ENCODE measurements around the gene SLC22A14.

The SLC22A14 gene

DNA sequence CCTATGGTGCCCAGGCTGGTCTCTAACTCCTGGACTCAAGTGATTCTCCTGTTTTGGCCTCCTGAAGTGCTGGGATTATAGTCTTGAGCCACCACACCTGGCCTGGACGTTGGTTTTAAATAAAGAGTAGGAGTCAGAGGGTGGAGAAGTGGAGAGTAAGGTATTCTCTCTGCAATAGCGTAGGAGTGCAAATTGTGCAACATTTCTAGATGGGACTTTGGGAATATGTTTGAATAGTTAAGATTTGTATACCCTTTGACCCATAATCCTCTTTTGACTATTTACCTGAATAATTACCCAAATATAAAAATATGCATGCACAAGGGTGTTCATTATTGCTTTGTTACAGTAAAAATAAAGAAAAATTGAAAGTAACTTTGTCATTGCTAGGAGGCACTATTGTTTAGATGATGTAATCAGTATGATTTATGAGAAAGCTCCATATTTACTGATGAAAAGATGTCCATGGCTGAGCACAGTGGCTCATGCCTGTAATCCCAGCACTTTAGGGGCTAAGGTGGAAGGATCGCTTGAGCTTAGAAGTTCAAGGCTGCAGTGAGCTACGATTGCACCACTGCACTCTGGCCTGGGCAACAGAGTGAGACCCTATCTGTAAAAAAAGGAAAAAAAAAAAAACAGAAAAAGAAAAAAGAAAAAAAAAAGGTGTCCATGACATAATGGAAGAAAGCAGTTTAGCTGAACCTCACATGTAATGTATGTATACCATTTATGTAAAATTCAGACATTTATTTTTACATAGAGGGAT is 49.3 kb downstream of the SLC22A14 start:
- DNase-seq (ENCODE audit: low spot score) = no peak
- Mint-ChIP-seq H3K4me1 (ENCODE audit: low read depth) (peaks cover 9% of the 10 kb centered on the region), H3K27ac (no peak overlapping the region), H3K4me3 (no peak overlapping the region), H3K36me3 (ENCODE audit: low read depth) (peaks cover 1% of the 10 kb centered on the region), H3K9me3 (peaks cover 11% of the 10 kb centered on the region), H3K27me3 (ENCODE audit: low read depth) (peaks cover 9% of the 10 kb centered on the region)

GRCh38 chr3:38332201-38332600 is 50.1 kb downstream of the SLC22A14 start:
- Mint-ChIP-seq H3K4me3 (no peak overlapping the region), H3K27me3 (ENCODE audit: low read depth) (peaks cover 9% of the 10 kb centered on the region)

DNA sequence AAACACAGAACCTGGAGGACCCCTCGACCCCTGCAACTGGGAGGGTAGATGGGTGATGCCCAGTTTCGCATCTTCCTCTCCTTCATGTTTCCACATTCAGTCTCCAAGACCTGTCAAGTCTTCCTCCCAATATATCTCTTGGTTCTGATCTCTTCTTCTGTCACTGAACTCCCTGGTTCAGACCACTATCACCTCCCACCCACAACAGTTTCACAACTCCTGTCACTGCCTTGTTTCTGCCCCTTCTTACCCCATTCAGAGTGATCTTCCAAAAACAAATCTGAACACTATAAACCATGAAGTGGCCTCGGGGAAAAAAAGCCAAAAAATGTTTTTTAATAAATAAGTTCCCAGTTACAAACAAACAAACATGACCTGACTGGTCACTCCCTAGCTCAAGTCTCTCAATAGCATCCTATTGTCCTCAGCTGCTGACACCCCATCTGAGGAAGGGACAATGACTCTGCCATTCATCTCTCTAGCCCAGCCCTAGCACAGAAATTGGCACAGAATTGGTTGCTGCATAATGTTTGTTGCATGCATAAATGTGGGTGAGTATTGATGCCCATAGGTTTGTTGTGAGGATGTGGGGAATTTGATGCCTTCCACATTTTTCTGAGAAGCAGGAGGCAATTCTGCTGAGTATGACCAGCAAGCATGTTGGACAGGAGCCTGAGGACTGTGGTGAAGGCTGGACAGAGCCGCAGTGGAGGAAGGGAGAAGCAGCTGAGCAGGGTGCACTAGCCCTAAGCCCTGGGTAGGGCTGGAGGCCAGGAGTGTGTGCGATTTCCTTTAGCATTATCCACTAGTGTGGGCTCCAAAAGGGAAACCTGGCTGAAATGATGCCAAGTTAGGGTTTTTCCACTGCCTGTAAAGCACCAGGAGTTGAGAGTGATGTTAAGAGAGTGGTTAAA is 52.3 kb downstream of the SLC22A14 start:
- Mint-ChIP-seq H3K4me3 (no peak overlapping the region), H3K9me3 (no peaks in the 10 kb centered on the region), H3K27ac (no peak overlapping the region), H3K27me3 (ENCODE audit: low read depth) (peaks cover 15% of the 10 kb centered on the region), H3K4me1 (ENCODE audit: low read depth) (peaks cover 2% of the 10 kb centered on the region), H3K36me3 (ENCODE audit: low read depth) (no peaks in the 10 kb centered on the region)
- no peak for DNase-seq (ENCODE audit: low spot score)

More at GRCh38 chr3:38332201-38332600, 50.1 kb downstream of the SLC22A14 start:
- no peak for DNase-seq (ENCODE audit: low spot score)
- Mint-ChIP-seq H3K27ac (no peak overlapping the region), H3K36me3 (ENCODE audit: low read depth) (peaks cover under 1% of the 10 kb centered on the region), H3K9me3 (peaks cover 6% of the 10 kb centered on the region), H3K4me1 (ENCODE audit: low read depth) (peaks cover 9% of the 10 kb centered on the region)

GRCh38 chr3:38335263-38335662 is 53.2 kb downstream of the SLC22A14 start:
- peaks cover 2% of the 10 kb centered on the region for H3K4me1 Mint-ChIP-seq (ENCODE audit: low read depth)
- H3K9me3 Mint-ChIP-seq = no peaks in the 10 kb centered on the region
- no peak for DNase-seq (ENCODE audit: low spot score)
- no peak overlapping the region for H3K4me3 Mint-ChIP-seq
- H3K36me3 Mint-ChIP-seq (ENCODE audit: low read depth) = no peaks in the 10 kb centered on the region
- H3K27ac Mint-ChIP-seq = no peak overlapping the region
- H3K27me3 Mint-ChIP-seq (ENCODE audit: low read depth) = peaks cover 16% of the 10 kb centered on the region

GRCh38 chr3:38337703-38338102 is 55.6 kb downstream of the SLC22A14 start:
- Mint-ChIP-seq H3K9me3 (no peaks in the 10 kb centered on the region), H3K4me3 (no peak overlapping the region), H3K27me3 (ENCODE audit: low read depth) (peaks cover 12% of the 10 kb centered on the region), H3K27ac (no peak overlapping the region), H3K36me3 (ENCODE audit: low read depth) (no peaks in the 10 kb centered on the region), H3K4me1 (ENCODE audit: low read depth) (peaks cover 2% of the 10 kb centered on the region)
- no peak for DNase-seq (ENCODE audit: low spot score)

GRCh38 chr3:38343797-38344594 is 61.9 kb downstream of the SLC22A14 start:
- no peak for DNase-seq (ENCODE audit: low spot score)
- H3K27ac Mint-ChIP-seq = no peak overlapping the region
- H3K36me3 Mint-ChIP-seq (ENCODE audit: low read depth) = peaks cover 2% of the 10 kb centered on the region
- no peak overlapping the region for H3K4me3 Mint-ChIP-seq
- no peaks in the 10 kb centered on the region for H3K9me3 Mint-ChIP-seq
- H3K4me1 Mint-ChIP-seq (ENCODE audit: low read depth) = peaks cover 10% of the 10 kb centered on the region
- H3K27me3 Mint-ChIP-seq (ENCODE audit: low read depth) = peaks cover 5% of the 10 kb centered on the region

GRCh38 chr3:38345879-38346586 is 63.9 kb downstream of the SLC22A14 start:
- Mint-ChIP-seq H3K4me3 (peak overlapping the region; percentile 81), H3K36me3 (ENCODE audit: low read depth) (peaks cover 2% of the 10 kb centered on the region), H3K9me3 (no peaks in the 10 kb centered on the region), H3K27ac (peak overlapping the region; percentile 69), H3K27me3 (ENCODE audit: low read depth) (no peaks in the 10 kb centered on the region), H3K4me1 (ENCODE audit: low read depth) (peaks cover 10% of the 10 kb centered on the region)
- no peak for DNase-seq (ENCODE audit: low spot score)

DNA sequence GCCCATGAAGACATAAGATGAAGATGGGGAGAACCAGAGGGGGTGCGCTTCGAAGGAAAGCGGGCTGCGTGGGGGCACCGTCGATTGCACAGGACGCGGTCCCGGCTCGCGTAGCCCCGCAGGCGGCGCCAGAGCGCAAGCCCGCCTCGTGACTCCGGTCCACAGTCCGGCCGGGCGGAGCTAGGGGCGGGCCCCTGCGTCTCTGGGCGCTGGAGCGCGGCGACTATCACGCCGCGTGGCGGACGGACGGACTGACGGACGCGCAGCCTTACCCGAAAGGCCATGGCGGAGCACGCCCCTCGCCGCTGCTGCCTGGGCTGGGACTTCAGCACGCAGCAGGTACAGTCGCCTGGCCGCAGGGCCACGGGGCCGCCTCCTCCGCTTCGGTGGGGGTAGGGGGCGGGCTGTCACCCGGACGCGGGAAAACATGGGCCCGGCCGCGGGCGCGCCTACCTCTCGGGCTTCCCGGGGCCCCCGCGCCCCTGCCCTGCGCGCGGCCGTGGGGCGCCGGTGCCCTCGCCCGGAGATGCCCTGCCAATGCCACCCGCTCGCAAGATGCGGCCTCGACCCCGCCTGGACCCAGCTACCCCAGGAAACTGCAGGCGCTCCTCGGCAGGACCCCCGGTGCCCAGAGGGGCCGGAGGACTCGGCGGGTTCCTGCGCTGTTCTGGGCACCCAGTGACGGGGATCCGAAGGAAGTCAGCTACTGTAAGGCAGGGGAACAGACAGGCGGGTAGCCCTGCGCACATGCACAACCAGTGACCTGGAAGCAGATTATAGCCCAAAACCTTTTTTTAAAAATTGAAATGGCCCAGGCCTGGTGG is 64.7 kb downstream of the SLC22A14 start, which contains the start of gene XYLB:
Gene XYLB, plus strand, starts transcription at position 199 of the 824 bp plus-strand sequence. Its CDS starts 84 bp downstream, at position 283.
- peak within 1 kb of the TSS; percentile 81 for H3K4me3 Mint-ChIP-seq
- no peaks in the 10 kb centered on the region for H3K9me3 Mint-ChIP-seq
- peak; percentile 85 for DNase-seq (ENCODE audit: low spot score)
- H3K27me3 Mint-ChIP-seq (ENCODE audit: low read depth) = no peaks in the 10 kb centered on the region
- peaks cover 3% of the 10 kb centered on the region for H3K36me3 Mint-ChIP-seq (ENCODE audit: low read depth)
- peak within 1 kb of the TSS; percentile 69 for H3K27ac Mint-ChIP-seq
- H3K4me1 Mint-ChIP-seq (ENCODE audit: low read depth) = peaks cover 10% of the 10 kb centered on the region

DNA sequence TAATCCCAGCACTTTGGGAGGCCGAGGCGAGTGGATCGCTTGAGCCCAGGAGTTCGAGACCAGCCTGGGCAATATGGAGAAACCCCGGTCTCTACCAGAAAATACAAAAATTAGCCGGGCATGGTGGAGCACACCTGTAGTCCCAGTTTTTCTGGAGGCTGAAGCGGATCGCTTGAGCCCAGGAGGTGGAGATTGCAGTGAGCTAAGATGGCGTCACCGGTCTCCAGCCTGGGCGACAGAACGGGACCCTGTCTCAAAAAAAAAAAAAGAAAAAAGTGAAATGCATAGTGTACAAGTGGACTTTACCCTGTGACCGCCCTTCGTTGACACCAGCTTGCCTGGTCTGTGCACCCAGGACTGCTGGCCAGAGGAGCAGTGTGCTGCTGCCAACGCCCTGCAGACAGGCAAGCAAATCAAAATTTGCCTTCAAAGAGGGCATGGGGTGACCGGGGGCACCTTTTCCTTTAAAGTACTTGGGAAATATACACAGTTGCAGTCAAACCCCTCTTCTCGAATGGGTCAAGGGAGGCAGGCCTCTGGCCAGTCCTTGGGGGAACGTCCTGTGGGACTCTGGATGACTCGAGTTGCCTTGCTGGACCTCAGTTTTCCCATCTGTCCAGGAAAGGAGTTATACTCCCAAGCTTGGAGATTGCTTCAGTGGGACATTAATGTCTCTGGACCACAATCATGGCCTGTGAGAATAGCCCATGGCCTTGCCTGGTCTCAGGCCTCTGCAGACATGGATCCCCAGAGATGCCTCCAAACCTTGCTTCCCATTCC is 65.5 kb downstream of the SLC22A14 start:
- no peaks in the 10 kb centered on the region for H3K27me3 Mint-ChIP-seq (ENCODE audit: low read depth)
- peaks cover 10% of the 10 kb centered on the region for H3K4me1 Mint-ChIP-seq (ENCODE audit: low read depth)
- H3K9me3 Mint-ChIP-seq = no peaks in the 10 kb centered on the region
- no peak overlapping the region for H3K27ac Mint-ChIP-seq
- no peak for DNase-seq (ENCODE audit: low spot score)
- peaks cover 7% of the 10 kb centered on the region for H3K36me3 Mint-ChIP-seq (ENCODE audit: low read depth)
- peak overlapping the region; percentile 74 for H3K4me3 Mint-ChIP-seq

- Mint-ChIP-seq H3K27ac (no peak overlapping the region), H3K4me1 (ENCODE audit: low read depth) (peaks cover 10% of the 10 kb centered on the region), H3K27me3 (ENCODE audit: low read depth) (no peaks in the 10 kb centered on the region), H3K36me3 (ENCODE audit: low read depth) (peaks cover 12% of the 10 kb centered on the region), H3K9me3 (no peaks in the 10 kb centered on the region), H3K4me3 (no peak overlapping the region)
- DNase-seq (ENCODE audit: low spot score) = no peak
These were observed 66.8 kb downstream of the SLC22A14 start for GRCh38 chr3:38348903-38349302.

DNA sequence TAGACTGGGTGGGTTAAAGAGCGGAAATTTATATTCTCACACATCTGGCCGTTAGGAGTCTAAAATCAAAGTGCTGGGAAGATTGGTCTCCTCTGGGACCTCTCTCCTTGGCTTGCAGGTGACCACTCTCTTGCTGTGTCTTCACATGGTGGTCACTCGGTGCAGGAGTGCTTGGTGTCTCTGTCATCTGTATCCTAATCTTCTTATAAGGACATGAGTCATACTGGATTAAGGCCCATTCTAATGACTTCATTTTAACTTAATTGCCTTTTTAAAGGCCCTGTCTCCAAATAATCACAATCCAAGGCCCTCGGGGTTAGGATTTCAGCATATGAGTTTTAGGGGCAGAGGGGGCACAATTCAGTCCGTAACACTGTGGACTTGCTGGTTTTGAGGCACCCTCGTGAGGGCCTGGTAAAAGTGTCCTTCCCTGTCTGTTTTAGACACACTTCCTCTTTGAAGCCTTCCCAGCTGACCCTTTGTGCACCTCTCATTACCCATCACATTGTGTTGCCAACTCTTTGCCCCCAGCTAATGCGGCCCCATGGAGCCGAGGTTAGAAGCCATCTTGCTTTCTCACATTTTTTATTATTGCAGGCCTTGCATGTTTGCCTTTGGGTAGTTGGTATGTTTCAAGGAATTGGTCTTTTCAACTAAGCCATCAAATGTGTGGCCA is 67.7 kb downstream of the SLC22A14 start:
- no peaks in the 10 kb centered on the region for H3K9me3 Mint-ChIP-seq
- H3K27me3 Mint-ChIP-seq (ENCODE audit: low read depth) = no peaks in the 10 kb centered on the region
- peaks cover 14% of the 10 kb centered on the region for H3K36me3 Mint-ChIP-seq (ENCODE audit: low read depth)
- H3K27ac Mint-ChIP-seq = no peak overlapping the region
- no peak for DNase-seq (ENCODE audit: low spot score)
- no peak overlapping the region for H3K4me3 Mint-ChIP-seq
- peaks cover 12% of the 10 kb centered on the region for H3K4me1 Mint-ChIP-seq (ENCODE audit: low read depth)
